ENCODE results near the gene C9orf153.

DNA sequence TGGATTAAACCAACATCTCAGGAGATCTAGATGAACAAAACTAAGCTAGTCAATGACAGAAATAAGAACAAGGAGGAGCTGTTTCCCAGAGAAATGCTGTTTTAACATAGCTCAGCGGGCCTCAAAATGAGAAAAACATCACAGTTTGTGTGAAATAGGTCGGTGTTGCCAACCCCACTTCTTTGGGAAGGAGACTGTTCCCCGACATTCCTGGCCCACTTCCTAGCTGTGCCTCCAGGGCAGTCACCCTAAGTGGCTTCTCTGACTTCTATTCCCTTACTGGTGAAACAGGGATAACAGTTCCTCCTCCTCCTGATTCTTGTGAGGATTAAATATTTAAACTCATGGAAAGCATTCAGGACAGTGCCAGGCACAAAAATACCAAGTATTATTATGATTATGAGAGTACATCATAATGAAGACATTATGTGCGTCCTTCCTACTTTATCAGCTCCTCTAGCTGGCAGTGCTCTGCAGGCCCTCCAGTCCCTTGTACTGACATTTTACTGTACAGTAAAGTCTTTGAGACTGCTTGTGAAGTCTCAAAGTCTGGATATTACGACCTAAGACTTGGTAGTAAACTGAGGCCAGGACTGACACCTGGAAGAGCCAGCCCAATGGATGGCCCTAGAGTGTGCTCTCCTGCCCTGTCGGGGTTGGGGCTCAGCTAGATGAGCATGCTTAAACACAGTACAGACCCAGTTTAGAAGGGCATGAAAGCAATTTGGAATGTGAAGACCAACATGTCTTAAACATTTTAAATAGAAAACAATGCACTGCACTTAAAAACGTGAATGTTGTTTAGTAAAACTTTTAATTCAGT, 15.6 kb upstream of the C9orf153 start:
- no peak for TF ChIP-seq CTCF (conservative IDR thresholded peaks at IDR 0.05; ENCODE audit: low read depth in 2 of 2)
- TF ChIP-seq POLR2AphosphoS5 (IDR thresholded peaks at IDR 0.05; ENCODE audit: low read depth) = no peak
- TF ChIP-seq EZH2 (IDR thresholded peaks at IDR 0.05; ENCODE audit: low read depth, unreplicated experiment) = no peak
- no peak for TF ChIP-seq REST (IDR thresholded peaks at IDR 0.05; ENCODE audit: unreplicated experiment)
- TF ChIP-seq CREB1 (CRISPR knock-in tag; IDR thresholded peaks at IDR 0.05; ENCODE audit: low read depth) = no peak
- TF ChIP-seq ZNF462 (CRISPR knock-in tag; IDR thresholded peaks at IDR 0.05) = no peak
- no peak for TF ChIP-seq EZH2phosphoT487 (IDR thresholded peaks at IDR 0.05; ENCODE audit: unreplicated experiment)
- TF ChIP-seq ETS1 (IDR thresholded peaks at IDR 0.05) = no peak
- no peak for TF ChIP-seq ZNF114 (CRISPR knock-in tag; IDR thresholded peaks at IDR 0.05)
- no peak for TF ChIP-seq JUNB (IDR thresholded peaks at IDR 0.05; ENCODE audit: unreplicated experiment)
- TF ChIP-seq STAT1 (IDR thresholded peaks at IDR 0.05; ENCODE audit: unreplicated experiment) = no peak

Measured in GM23338 (cell line).